HepG2 (cell line): ENCODE measurements around the gene WNT16. TPM values are rescaled to one million over a fixed set of nuclear protein-coding genes. Genes with fewer than 3 reads are reported as not detected.

ENCODE experiments used
- ATAC-seq: fragments of 200-7000 bp; cut with Tn5 transposase; 3 replicates; pipeline ENCODE4 v1.9.1; 2020; ENCODE audit warnings: mild to moderate bottlenecking, moderate library complexity
- BruUV-seq: library from RNA; stranded (reverse); fragments of 400-500 nt; replicated peaks from 2 replicates; lab custom pipeline; 2021; lab: Mats Ljungman, UMichigan
- CTCF ChIA-PET: fragments of 300-600 bp; formaldehyde crosslinking; extraction: SDS; loops from one replicate; lab custom pipeline; 2021; ENCODE audit warnings: low total read pairs, inconsistent platforms, low intra/inter-chr PET ratio; lab: Yijun Ruan, JAX
- POLR2A ChIA-PET: fragments of 350-600 bp; sonication (Branson Sonifier 250); formaldehyde crosslinking; loops from one replicate; lab custom pipeline; 2020; ENCODE audit warnings: antibody characterized with exemption, inconsistent platforms; lab: Yijun Ruan, JAX
- DNase-seq: peaks from one replicate; pipeline ENCODE4 v3.0.0-alpha.2; 2015; ENCODE audit warnings: low spot score
- FAIRE-seq: peaks from 3 replicates; lab custom pipeline; 2011; peaks lifted over from hg19 to GRCh38; lab: Jason Lieb, UNC
- H2AFZ ChIP-seq: one replicate; pipeline ENCODE4 v1.6.1; 2011; ENCODE audit warnings: low read length, inconsistent platforms
- H3K27ac ChIP-seq: fragments of 300-600 bp; 3 replicates; pipeline ENCODE4 v1.8.0; 2011; ENCODE audit warnings: mixed run types, mild to moderate bottlenecking, mixed read lengths, low read length, inconsistent platforms; ENCODE audit not compliant: insufficient read depth; ENCODE audit errors: extremely low read length
- H3K27me3 ChIP-seq, 2 experiments: fragments of 200-600 bp in 1 of 2; 2 replicates in 1 of 2; 3 replicates in 1 of 2; pipeline versions ENCODE4 v1.6.0 to v1.8.0; 2011; ENCODE audit warnings: low read length in 2 of 2, mild to moderate bottlenecking in 2 of 2, moderate library complexity in 2 of 2, inconsistent platforms in 1 of 2; ENCODE audit not compliant: insufficient read depth in 2 of 2, control insufficient read depth in 1 of 2
- H3K36me3 ChIP-seq, 2 experiments: fragments of 200-600 bp in 1 of 2; replicated peaks in 1 of 2; 2 replicates in 1 of 2; 3 replicates in 1 of 2; pipeline versions ENCODE4 v1.5.1 to v1.8.0; 2011; ENCODE audit warnings: low read length in 2 of 2, inconsistent platforms in 1 of 2; ENCODE audit not compliant: insufficient read depth in 2 of 2, control insufficient read depth in 1 of 2
- H3K4me1 ChIP-seq: 2 replicates; pipeline ENCODE4 v1.5.1; 2012; ENCODE audit warnings: low read length, inconsistent platforms; ENCODE audit not compliant: insufficient read depth
- H3K4me2 ChIP-seq: 2 replicates; pipeline ENCODE4 v1.6.0; 2011; ENCODE audit warnings: low read depth, low read length, inconsistent platforms
- H3K4me3 ChIP-seq, 3 experiments: fragments of 200-600 bp in 1 of 3; sonication (generic), shearing (Covaris generic) in 1 of 3; replicated peaks in 1 of 3; 2 replicates each; pipeline ENCODE4 v1.5.1; 2011 to 2016; ENCODE audit warnings: low read length in 3 of 3, inconsistent platforms in 2 of 3, low read depth in 2 of 3, mild to moderate bottlenecking in 2 of 3, control low read depth in 1 of 3, mixed read lengths in 1 of 3; ENCODE audit not compliant: insufficient read depth in 1 of 3
- H3K79me2 ChIP-seq: one replicate; pipeline ENCODE4 v1.6.1; 2011; ENCODE audit warnings: low read length, inconsistent platforms; ENCODE audit not compliant: insufficient read depth
- H3K9ac ChIP-seq: 2 replicates; pipeline ENCODE4 v1.6.0; 2011; ENCODE audit warnings: mild to moderate bottlenecking, low read depth, low read length, inconsistent platforms; ENCODE audit not compliant: insufficient read depth
- H3K9me3 ChIP-seq: 2 replicates; pipeline ENCODE4 v1.5.1; 2012; ENCODE audit warnings: mild to moderate bottlenecking, low read length
- H4K20me1 ChIP-seq: 2 replicates; pipeline ENCODE4 v1.6.0; 2011; ENCODE audit warnings: inconsistent platforms, mild to moderate bottlenecking, low read length, moderate library complexity; ENCODE audit not compliant: insufficient read depth
- ARNT2 ChIP-seq: sonication (generic); formaldehyde crosslinking; IDR thresholded peaks from 2 replicates; pipeline ENCODE4 v1.8.0; 2022; ENCODE audit warnings: mild to moderate bottlenecking, low read depth, missing genetic modification reagents, moderate library complexity
- CHCHD3 ChIP-seq: sonication (generic); formaldehyde crosslinking; IDR thresholded peaks from 2 replicates; pipeline ENCODE4 v1.8.0; 2022; ENCODE audit warnings: mild to moderate bottlenecking, missing genetic modification reagents, moderate library complexity
- KLF11 ChIP-seq: IDR thresholded peaks from 2 replicates; pipeline ENCODE4 v1.6.1; 2016; ENCODE audit warnings: missing compliant biosample characterization
- MAFF ChIP-seq: IDR thresholded peaks from 2 replicates; pipeline ENCODE4 v1.6.1; 2011; ENCODE audit warnings: low read depth, low read length, improper control_type of control experiment
- MED1 ChIP-seq: sonication (generic); formaldehyde crosslinking; IDR thresholded peaks from 2 replicates; pipeline ENCODE4 v1.4.0; 2020; ENCODE audit warnings: missing genetic modification reagents
- NFKBIZ ChIP-seq: IDR thresholded peaks from 2 replicates; pipeline ENCODE4 v1.6.1; 2018; ENCODE audit warnings: missing genetic modification reagents, missing compliant biosample characterization
- RAD21 ChIP-seq: fragments of 450-650 bp; formaldehyde crosslinking; IDR thresholded peaks from 2 replicates; pipeline ENCODE4 v1.5.0; 2020; ENCODE audit warnings: mild to moderate bottlenecking
- STAT5B ChIP-seq: sonication (generic); formaldehyde crosslinking; IDR thresholded peaks from 2 replicates; pipeline ENCODE4 v1.4.0; 2020; ENCODE audit warnings: missing genetic modification reagents
- ZFP37 ChIP-seq: sonication (generic); formaldehyde crosslinking; IDR thresholded peaks from 2 replicates; pipeline ENCODE4 v1.4.0; 2020; ENCODE audit warnings: missing genetic modification reagents, borderline replicate concordance
- ZNF263 ChIP-seq: sonication (generic); formaldehyde crosslinking; IDR thresholded peaks from 2 replicates; pipeline ENCODE4 v1.4.0; 2020; ENCODE audit warnings: missing genetic modification reagents
- ZNF326 ChIP-seq: sonication (generic); formaldehyde crosslinking; IDR thresholded peaks from 2 replicates; pipeline ENCODE4 v1.4.0; 2020; ENCODE audit warnings: missing genetic modification reagents, borderline replicate concordance
- ZNF337 ChIP-seq: sonication (generic); formaldehyde crosslinking; IDR thresholded peaks from 2 replicates; pipeline ENCODE4 v1.5.1; 2020; ENCODE audit warnings: missing genetic modification reagents, low read depth, mild to moderate bottlenecking, borderline replicate concordance
- ZNF557 ChIP-seq: sonication (generic); formaldehyde crosslinking; IDR thresholded peaks from 2 replicates; pipeline ENCODE4 v1.4.0; 2020; ENCODE audit warnings: missing genetic modification reagents
- ZNF660 ChIP-seq: sonication (generic); formaldehyde crosslinking; IDR thresholded peaks from 2 replicates; pipeline ENCODE4 v1.5.1; 2020; ENCODE audit warnings: mild to moderate bottlenecking, low read depth, missing genetic modification reagents, borderline replicate concordance
- ZNF879 ChIP-seq: sonication (generic); formaldehyde crosslinking; IDR thresholded peaks from 2 replicates; pipeline ENCODE4 v1.8.1; 2023; ENCODE audit warnings: missing genetic modification reagents
- in situ Hi-C: cut with HindIII; loops from 2 replicates; pipeline ENCODE4 v1.10.0; 2017; ENCODE audit warnings: low pct_unique_long_range_greater_than_20kb; ENCODE audit not compliant: extremely low pct_ligation_motif_present
- intact Hi-C: fragments of 100-400 bp; cut with micrococcal nuclease; formaldehyde crosslinking; loops from one replicate; pipeline ENCODE4 v1.10.0; 2022; ENCODE audit not compliant: unreplicated experiment
- polyA plus RNA-seq, 8 experiments: library from polyadenylated mRNA; depleted of rRNA in 3 of 8; stranded (reverse) in 7 of 8; unstranded in 1 of 8; fragments of >200 nt; fragmentation: Illumina TruSeq in 4 of 8; extraction: Trizol in 4 of 8; gene quantifications; 2 replicates each; pipeline versions ENCODE4 v1.2.1 to v1.2.3, GENCODE V29; 2011 to 2016; ENCODE audit warnings: low read depth in 4 of 8, missing spikeins in 1 of 8, mixed read lengths in 1 of 8; ENCODE audit not compliant: insufficient read depth in 1 of 8
- total RNA-seq, 5 experiments: library from RNA; depleted of rRNA; stranded (reverse); fragments of >200 nt; fragmentation: Illumina TruSeq; extraction: Trizol; gene quantifications; 2 replicates each; pipeline ENCODE4 v1.2.3, GENCODE V29; 2016; ENCODE audit warnings: low read depth in 1 of 5
- TF ChIP-seq, protein P1 (sequence below): sonication (generic); formaldehyde crosslinking; IDR thresholded peaks from 2 replicates; pipeline ENCODE4 v1.4.0; 2020; ENCODE audit warnings: missing genetic modification reagents, borderline replicate concordance
- TF ChIP-seq, protein P2 (sequence below): sonication (generic); formaldehyde crosslinking; IDR thresholded peaks from 2 replicates; pipeline ENCODE4 v1.5.0; 2020; ENCODE audit warnings: mild to moderate bottlenecking, low read depth, missing genetic modification reagents, borderline replicate concordance
- TF ChIP-seq, protein P3 (sequence below): sonication (generic); formaldehyde crosslinking; IDR thresholded peaks from 2 replicates; pipeline ENCODE4 v1.4.0; 2020; ENCODE audit warnings: mild to moderate bottlenecking, missing genetic modification reagents
- TF ChIP-seq, protein P4 (sequence below): sonication (generic); formaldehyde crosslinking; conservative IDR thresholded peaks from 2 replicates; pipeline ENCODE4 v1.8.0; 2022; ENCODE audit warnings: mild to moderate bottlenecking, moderate library complexity, missing genetic modification reagents

WNT16 gene
- total and polyA plus RNA-seq, 2 of the 13 experiments (the other 11 are each of a cell fraction or from before 2014, with no cell fraction given) = not detected

DNA sequence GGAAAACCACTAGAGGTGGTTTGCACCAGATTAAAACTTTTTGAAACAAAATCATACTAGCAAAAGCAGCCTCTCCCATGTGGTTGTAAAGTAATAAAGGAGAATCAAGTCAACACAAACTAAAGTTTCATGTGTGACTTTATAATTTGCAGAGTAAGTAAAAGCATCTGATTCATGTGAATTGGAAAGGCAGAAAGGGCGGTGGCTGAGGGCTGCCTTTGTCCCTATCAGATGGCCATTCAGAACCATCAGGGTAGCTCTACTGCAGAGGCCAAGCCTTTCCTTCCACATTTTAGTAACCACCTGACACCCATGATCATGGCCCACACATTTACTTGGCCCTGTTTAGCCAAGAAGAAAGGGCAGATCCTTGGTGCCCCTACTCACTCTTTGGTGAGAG is 15.7 kb downstream of the WNT16 start (continued):
- TF ChIP-seq, protein P1, sequence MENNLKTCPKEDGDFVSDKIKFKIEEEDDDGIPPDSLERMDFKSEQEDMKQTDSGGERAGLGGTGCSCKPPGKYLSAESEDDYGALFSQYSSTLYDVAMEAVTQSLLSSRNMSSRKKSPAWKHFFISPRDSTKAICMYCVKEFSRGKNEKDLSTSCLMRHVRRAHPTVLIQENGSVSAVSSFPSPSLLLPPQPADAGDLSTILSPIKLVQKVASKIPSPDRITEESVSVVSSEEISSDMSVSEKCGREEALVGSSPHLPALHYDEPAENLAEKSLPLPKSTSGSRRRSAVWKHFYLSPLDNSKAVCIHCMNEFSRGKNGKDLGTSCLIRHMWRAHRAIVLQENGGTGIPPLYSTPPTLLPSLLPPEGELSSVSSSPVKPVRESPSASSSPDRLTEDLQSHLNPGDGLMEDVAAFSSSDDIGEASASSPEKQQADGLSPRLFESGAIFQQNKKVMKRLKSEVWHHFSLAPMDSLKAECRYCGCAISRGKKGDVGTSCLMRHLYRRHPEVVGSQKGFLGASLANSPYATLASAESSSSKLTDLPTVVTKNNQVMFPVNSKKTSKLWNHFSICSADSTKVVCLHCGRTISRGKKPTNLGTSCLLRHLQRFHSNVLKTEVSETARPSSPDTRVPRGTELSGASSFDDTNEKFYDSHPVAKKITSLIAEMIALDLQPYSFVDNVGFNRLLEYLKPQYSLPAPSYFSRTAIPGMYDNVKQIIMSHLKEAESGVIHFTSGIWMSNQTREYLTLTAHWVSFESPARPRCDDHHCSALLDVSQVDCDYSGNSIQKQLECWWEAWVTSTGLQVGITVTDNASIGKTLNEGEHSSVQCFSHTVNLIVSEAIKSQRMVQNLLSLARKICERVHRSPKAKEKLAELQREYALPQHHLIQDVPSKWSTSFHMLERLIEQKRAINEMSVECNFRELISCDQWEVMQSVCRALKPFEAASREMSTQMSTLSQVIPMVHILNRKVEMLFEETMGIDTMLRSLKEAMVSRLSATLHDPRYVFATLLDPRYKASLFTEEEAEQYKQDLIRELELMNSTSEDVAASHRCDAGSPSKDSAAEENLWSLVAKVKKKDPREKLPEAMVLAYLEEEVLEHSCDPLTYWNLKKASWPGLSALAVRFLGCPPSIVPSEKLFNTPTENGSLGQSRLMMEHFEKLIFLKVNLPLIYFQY (CRISPR knock-in tag) = no peak
- TF ChIP-seq NFKBIZ (no peak), MED1 (CRISPR knock-in tag) (no peak), ZFP37 (no peak), ZNF263 (CRISPR knock-in tag) (no peak), CHCHD3 (CRISPR knock-in tag) (no peak), ZNF557 (CRISPR knock-in tag) (no peak)

DNA sequence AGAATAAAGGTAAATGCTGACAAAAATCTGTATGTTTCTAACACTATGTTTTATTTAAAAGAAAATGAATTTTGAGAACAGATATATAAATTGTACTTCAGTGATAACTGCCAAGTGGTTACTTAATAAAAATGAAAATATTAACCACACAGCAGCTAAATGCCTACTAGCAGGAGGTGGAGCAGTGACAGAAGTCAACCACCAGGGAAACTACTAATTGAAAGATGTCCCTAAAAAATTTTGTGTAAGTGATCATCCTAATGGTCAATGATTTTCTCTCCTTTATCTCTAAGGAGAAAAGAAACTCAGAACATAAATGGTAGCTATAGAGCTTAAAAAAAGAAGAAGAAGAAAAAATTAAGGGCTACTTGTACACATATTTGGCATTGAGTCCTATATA is 22.9 kb downstream of the WNT16 start:
- no peaks in the 10 kb centered on the region for H4K20me1 ChIP-seq
- in situ Hi-C loops = no loop called here
- POLR2A ChIA-PET = no interaction called here
- no peaks in the 10 kb centered on the region for H3K4me1 ChIP-seq
- intact Hi-C loops = no loop called here
- no peak for FAIRE-seq
- H3K4me2 ChIP-seq = no peak overlapping the region
- BruUV-seq = no TSS peak
- H3K36me3 ChIP-seq = peaks cover 0 to 25% of the 10 kb centered on the region in 2 experiments; a peak in 4 of 5 replicates
- no peak overlapping the region for H2AFZ ChIP-seq
- no peak for ATAC-seq
- H3K4me3 ChIP-seq = no peak overlapping the region
- H3K9ac ChIP-seq = no peak overlapping the region
- H3K27me3 ChIP-seq = no peaks in the 10 kb centered on the region
- CTCF ChIA-PET = no interaction called here
- no peak for DNase-seq
- H3K9me3 ChIP-seq = no peaks in the 10 kb centered on the region
- H3K79me2 ChIP-seq = no peaks in the 10 kb centered on the region
- no peak overlapping the region for H3K27ac ChIP-seq
- TF ChIP-seq, protein P2, sequence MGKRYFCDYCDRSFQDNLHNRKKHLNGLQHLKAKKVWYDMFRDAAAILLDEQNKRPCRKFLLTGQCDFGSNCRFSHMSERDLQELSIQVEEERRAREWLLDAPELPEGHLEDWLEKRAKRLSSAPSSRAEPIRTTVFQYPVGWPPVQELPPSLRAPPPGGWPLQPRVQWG (CRISPR knock-in tag) = no peak
- no peak for TF ChIP-seq ZNF337
- TF ChIP-seq MED1 (CRISPR knock-in tag) = no peak
- TF ChIP-seq ARNT2 (CRISPR knock-in tag) = no peak
- no peak for TF ChIP-seq KLF11 (CRISPR knock-in tag)
- TF ChIP-seq MAFF = no peak
- TF ChIP-seq RAD21 (CRISPR knock-in tag) = no peak
- TF ChIP-seq STAT5B (CRISPR knock-in tag) = no peak
- TF ChIP-seq ZNF660 (CRISPR knock-in tag) = no peak
- TF ChIP-seq, protein P3, sequence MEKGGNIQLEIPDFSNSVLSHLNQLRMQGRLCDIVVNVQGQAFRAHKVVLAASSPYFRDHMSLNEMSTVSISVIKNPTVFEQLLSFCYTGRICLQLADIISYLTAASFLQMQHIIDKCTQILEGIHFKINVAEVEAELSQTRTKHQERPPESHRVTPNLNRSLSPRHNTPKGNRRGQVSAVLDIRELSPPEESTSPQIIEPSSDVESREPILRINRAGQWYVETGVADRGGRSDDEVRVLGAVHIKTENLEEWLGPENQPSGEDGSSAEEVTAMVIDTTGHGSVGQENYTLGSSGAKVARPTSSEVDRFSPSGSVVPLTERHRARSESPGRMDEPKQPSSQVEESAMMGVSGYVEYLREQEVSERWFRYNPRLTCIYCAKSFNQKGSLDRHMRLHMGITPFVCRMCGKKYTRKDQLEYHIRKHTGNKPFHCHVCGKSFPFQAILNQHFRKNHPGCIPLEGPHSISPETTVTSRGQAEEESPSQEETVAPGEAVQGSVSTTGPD (CRISPR knock-in tag) = no peak
- no peak for TF ChIP-seq ZNF879 (CRISPR knock-in tag)
- TF ChIP-seq, protein P4, sequence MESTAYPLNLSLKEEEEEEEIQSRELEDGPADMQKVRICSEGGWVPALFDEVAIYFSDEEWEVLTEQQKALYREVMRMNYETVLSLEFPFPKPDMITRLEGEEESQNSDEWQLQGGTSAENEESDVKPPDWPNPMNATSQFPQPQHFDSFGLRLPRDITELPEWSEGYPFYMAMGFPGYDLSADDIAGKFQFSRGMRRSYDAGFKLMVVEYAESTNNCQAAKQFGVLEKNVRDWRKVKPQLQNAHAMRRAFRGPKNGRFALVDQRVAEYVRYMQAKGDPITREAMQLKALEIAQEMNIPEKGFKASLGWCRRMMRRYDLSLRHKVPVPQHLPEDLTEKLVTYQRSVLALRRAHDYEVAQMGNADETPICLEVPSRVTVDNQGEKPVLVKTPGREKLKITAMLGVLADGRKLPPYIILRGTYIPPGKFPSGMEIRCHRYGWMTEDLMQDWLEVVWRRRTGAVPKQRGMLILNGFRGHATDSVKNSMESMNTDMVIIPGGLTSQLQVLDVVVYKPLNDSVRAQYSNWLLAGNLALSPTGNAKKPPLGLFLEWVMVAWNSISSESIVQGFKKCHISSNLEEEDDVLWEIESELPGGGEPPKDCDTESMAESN (CRISPR knock-in tag) = no peak
- TF ChIP-seq ZNF326 = no peak
